NCI-H2107 treated with DMSO at 0.1 percent for 48 hours (cell line): Measurements from ENCODE around the gene STARD3.

Experiments used
- DNase-seq: peaks from one replicate; lab custom pipeline; 2025; ENCODE audit not compliant: unreplicated experiment; lab: John Stamatoyannopoulos, UW

STARD3 gene

DNA sequence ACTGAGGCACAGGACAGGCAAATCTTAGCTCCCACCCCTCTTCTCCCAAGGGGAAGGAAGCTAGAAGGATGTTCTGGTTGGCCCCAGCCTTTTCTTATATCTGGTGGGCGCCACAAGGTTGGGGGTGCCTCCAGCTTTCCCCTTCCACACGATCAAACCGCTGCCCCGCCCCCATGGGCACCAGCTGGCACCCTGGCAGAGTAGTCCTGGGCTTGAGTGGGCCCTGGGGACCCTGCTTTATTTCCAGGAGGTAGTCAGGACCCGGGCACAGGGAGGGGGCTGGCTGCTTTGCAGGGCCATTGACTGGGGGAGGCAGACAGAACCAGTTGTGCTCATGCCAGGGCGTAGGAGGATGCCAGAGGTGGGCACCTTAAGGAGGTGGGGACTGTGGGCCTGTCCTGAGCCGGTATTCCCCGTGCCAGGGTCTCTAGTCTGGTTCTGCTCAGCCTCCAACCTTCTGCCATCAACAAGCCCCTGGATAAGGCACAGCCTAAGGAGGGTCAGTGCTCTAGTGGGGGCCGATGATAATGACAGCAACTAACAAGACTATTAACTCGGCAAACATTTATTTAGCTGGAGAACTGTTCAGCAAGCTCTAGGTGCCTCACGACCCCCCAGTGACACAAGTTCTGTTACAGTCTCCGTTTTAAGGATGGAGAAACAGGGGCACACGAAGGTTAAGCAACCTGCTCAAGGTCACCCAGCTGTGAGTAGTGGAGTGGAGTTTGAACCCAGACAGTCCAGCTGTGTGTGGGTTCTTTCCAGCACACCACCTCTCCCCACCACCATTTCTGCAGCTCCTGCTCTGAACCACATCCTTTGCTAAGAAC lies 17.8 kb upstream of the STARD3 start:
- DNase-seq, result peak; percentile 25

DNA sequence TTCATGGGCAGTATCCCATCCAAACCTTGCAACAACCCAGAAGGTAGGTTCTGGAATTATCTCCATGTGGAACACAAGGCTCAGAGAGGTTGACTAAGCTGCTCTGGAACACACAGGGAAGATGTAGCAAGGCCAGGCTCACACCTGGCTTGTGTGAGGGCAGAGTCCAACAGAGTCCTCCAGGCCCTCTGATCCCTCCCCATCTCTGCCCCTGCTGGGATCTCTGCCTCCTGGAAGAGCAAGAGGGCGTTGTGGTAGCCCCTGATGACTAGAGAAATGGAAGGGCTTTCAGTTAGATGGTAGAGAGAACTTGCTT lies 17.2 kb upstream of the STARD3 start:
- DNase-seq, result no peak

DNA sequence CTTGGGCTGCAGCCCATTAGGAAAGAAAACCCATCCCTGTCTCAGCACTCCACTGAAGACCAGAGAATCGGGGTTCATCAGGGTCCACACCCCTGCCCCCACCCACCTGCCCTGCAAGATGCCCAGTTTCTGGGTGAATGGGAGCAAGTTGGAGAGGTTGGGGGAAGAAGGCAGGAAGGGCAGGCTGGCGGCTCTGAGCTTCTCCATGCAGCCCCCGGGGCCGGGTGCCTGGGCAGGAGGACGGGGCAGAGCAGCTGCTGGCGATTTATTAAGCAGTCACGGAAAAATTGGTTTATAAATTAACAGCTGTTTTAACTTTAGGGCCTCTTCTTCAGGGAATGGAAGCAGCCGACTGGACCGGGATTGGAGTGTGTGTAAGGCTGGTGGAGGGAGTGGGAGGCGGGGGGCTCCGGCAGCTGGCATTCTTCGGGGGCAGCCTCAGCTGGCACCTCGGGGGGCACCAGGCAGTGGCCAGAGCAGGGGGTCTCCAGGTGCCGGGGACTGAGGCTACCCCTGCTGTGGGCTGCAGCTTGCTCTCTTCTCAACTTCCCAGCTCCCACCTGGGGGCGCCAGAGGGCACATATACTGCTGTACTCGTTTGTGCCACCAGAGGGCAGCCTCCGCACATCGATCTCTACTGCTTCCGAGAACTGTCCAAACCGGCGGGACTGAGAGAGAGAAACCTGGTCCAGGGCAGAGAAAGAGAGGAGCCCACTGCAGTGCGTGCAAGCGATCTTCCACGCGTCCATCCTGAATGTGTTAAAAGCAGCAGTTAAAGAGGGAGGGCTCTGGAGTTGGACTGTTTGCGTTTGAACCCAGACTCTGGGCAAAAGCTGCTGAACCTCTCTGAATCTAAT lies 15.2 kb upstream of the STARD3 start:
- peak; percentile 61 for DNase-seq

- DNase-seq, result no peak
Measured at GRCh38 chr17:39622380-39623006, 14.5 kb upstream of the STARD3 start.

DNA sequence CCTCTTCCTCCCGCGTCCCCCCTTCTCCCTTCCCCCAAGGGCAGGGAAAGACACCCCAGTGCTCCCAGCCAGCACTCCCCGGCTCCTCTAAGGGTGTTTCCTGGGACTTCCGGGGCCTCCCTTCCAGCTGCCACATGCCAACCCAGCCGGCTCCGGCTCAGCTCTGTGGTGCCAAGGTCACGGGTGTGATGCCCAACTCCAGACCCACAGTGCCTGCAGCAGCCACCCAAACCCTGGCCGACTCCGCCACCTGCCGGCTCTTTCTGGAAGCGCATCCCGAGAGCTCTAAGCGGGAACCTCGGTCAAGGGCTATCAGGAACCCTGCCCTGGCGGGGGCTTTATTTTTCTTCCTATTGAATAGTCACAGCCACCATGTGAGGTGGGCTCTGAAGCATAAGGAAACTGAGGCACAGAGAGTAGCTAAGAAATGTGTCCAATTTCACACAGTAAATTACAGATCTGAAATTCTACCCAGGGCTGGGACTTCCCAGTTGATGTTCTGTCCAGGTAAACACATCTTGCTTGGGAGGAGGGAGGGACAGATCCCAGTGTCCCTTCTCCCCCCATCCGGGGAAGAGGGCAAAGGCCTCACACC lies 13.5 kb upstream of the STARD3 start:
- DNase-seq, result peak; percentile 74

- DNase-seq, result no peak
Measured at GRCh38 chr17:39624313-39624712, 12.6 kb upstream of the STARD3 start.

GRCh38 chr17:39625198-39625785 lies 11.7 kb upstream of the STARD3 start:
- no peak for DNase-seq

DNA sequence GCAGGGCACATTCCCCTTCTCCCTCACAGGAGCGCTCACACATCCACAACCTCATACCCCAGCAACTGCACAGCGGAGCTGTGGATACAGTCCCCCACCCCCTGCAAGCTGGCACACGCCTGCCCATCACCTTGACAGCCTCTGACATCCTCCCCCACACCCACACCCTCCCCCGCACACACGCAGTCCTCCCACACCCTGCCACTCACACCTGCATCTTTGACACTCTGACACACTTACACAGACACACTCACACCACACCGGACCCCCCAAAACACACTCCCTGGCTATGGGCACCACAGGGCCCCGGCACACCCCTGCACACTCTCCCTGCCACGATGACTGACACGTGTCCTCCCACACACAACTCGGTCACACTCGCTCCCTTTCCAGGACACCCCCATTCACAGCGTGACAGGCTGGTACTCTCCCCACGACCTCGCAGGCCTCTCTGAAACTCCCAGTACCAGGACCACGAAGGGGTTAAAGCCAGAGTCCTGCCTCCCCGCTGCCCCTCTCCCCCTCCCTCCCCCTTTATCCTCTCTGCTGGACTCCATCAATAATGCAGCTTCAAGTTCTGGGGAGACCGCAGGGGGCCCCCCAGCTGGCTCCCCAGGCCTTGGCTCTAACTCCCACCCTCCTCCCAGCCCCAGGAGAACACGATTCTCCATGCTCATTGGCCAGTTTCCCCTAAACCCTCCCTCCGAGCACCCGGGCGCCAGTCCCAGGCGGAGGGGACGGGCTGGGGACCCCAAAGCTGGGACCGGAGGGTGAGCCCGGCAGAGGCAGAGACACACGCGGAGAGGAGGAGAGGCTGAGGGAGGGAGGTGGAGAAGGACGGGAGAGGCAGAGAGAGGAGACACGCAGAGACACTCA lies 10.5 kb upstream of the STARD3 start, which contains the start of gene PPP1R1B:
TSS of gene PPP1R1B (plus strand) at position 782 of the 876 bp plus-strand sequence. CDS start 441 bp downstream, outside the sequence.
- peak; percentile 35 for DNase-seq

DNA sequence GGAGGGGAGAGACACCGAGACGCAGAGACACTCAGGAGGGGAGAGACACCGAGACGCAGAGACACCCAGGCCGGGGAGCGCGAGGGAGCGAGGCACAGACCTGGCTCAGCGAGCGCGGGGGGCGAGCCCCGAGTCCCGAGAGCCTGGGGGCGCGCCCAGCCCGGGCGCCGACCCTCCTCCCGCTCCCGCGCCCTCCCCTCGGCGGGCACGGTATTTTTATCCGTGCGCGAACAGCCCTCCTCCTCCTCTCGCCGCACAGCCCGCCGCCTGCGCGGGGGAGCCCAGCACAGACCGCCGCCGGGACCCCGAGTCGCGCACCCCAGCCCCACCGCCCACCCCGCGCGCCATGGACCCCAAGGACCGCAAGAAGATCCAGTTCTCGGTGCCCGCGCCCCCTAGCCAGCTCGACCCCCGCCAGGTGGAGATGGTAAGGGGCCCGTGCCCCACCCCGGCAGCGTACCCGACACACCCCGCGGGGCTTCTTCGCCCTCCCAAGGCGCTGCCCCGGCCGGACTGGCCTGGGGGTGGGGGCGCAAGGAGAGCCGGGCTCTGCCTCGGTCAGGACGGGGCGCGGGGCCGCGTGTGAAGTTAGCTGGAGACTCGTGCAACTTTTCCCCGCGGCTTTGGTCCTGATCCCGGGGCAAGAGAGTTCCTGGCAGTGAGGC lies 9.8 kb upstream of the STARD3 start:
- DNase-seq, result no peak

DNA sequence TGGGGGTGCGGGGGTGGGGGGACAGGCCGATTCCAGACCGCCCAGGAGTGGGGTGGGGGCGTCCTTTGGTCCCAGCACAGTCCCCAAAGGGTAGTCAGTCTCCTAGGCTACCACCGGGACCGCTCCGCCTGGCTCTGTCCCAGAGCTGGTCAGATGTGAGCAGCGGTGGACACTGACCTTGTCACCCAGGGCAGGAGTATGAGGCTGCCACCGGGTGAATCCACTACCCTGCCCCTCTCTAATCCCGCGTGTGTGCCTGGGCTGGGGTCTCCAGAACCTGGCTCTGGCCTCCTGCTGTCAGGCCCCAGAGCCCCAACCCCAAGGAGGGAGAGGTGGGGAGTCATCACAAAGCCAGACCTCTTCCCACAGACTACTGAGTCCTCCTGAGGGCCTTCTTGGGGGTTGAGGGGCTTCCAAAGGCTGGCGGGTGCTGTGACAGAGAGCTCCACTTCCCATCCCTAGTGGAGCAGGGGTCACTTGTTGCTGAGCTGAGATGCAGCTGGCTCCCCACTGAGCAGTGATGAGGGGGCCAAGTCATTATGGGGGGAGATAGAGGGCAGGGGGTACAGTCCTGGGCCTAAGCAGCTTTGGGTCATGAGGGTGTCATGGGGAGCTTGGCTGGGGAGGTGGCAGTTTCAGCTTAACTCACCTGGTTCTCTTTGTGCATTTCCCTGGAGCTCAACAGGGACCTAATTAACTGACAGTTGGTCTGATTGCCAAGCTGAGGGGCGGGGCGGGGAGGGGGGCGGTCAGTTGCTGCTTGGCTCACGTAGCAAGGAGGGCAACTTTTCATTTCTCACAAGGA lies 9.0 kb upstream of the STARD3 start:
- peak; percentile 61 for DNase-seq

DNA sequence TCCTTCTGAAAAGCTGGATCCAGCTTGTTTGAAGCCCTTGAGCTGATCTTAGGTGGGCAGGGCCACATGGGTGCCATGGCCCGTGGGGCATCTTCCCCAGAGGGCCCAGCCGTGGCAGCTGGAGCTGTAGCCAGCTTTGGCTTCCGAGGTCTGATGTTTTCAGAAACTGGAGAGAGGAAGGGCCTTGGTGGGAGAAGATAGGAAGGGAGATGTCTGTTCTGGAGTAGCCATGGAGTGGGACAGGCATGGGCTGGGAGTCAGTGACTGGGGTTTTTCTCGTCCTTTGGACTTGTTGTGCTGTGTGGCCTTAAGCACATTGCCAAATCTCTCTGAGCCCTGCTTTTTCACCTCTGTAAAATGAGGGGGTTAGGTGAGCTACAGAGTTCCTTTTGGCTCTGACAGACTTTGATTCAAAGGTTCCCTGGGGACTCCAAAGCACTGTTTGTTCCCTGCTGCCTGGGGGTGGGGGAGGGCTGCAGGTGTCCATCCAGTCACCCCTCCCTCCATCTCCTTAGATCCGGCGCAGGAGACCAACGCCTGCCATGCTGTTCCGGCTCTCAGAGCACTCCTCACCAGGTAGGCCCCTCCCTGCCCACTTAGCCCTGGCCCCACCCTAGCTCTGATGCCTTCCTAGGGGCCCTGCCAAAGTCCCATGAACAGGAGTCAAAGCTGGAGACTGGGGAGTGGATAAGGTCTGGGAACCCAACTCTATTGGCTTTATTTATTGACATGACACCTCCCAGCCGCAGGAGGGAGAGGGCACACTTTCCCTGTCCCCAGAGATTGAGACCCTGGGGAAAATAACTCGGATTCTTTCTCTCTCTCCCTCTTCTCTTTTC lies 8.1 kb upstream of the STARD3 start:
- peak; percentile 82 for DNase-seq

- DNase-seq, result peak; percentile 74
Measured at GRCh38 chr17:39629494-39629880, 7.5 kb upstream of the STARD3 start.

DNA sequence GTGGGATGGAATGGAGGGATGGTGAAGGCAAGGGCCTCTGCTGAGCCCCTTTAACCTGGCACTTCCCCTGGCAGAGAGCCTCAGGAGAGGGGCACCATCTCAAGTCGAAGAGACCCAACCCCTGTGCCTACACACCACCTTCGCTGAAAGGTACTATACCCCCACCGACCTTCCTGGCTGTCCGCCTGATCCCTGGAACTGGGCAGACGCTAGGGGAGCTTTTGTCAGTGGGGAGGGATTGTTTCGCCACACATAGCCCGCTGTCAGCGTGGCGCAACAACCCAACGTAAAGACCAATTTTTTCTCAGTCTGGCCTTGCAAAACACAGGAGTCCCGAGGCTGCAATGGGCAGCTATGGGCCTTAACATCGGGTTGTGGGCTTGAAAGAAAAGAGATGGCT lies 7.0 kb upstream of the STARD3 start:
- no peak for DNase-seq

DNA sequence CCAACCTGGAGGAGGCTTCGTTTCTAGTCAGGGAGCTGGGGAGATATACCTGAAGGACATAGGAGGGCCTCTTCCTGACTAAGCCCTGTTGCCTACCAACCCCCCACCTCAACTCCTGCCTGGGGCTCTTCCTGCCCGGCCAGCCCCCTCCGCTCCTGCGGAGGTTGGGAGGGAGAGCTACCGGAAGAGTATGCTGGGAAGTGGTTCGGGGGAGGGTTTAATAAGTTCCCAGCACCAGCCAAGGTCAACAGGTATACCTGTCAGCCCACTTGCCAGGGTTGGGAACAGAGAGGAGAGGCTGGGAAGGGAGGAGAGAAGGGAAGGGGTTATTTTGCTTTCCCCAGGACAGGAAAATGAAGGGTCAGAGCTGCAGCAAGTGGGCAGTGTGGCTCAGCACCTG lies 5.5 kb upstream of the STARD3 start:
- no peak for DNase-seq

DNA sequence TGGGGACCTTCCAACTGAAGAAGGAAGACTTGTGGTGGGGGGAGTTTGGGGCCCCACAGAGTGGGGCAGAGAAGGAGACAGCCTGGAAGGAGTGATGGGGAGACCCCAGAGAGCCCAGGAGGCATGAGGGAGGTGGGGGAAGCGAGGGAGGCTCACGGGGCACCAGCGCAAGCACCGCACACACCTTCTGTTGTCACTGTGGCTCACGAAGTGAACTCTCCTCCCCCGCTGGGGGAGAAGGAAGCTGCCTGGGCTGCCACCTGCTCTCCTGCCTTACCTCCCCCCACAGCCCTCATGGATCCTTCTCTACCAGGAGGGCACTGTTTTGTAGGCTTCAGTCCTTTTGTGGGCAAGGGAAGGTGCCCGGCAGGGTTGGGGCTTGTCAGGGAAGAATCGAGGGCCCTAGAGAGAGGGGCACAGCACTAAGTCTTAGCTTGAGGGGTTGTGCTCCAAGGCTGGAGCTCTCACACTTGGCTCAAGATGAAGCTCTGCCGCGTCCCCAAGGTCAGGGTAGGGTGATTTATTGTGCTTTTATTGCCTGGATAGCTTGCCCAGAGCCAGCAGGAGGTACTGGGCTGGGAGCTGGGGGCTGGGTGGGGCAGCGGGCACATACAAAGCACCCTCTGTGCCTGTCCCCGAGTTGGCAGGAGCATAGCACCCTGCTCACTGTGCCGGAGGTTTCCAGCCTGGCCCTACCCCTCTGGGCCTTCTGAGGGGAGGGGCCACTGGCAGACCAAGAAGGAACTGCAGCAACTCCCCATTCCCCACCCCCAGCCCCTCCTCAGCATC lies 4.6 kb upstream of the STARD3 start:
- peak; percentile 53 for DNase-seq

GRCh38 chr17:39633570-39634183 lies 3.3 kb upstream of the STARD3 start:
- no peak for DNase-seq
